Aorta (tissue), 5 donors: ENCODE measurements around the gene STMN3. TPM values are rescaled to one million over a fixed set of nuclear protein-coding genes. Genes with fewer than 3 reads are reported as not detected.
"Not testable (repeated sequence)": the region's sequence is repeated elsewhere in the genome, so short reads cannot be mapped to it uniquely, and the experiment has no call there.

Experiments
- ATAC-seq: fragments of 200-7000 bp; cut with Tn5 transposase; one replicate; pipeline ENCODE4 v1.9.1; 2022; ENCODE audit warnings: moderate library complexity; ENCODE audit not compliant: low FRiP score
- DNase-seq, 2 donors: peaks; one replicate each; pipeline ENCODE4 v3.0.0-alpha.2; 2020
- H3K27ac ChIP-seq, 2 donors: one replicate each; pipeline ENCODE4 v1.5.1; 2013; ENCODE audit warnings: low read length in 2 of 2, mild to moderate bottlenecking in 2 of 2, moderate library complexity in 2 of 2, control low read depth in 1 of 2, inconsistent platforms in 1 of 2, low read depth in 1 of 2
- H3K27me3 ChIP-seq, 2 donors: one replicate each; pipeline ENCODE4 v1.6.1; 2013; ENCODE audit warnings: control low read depth in 1 of 2, low read length in 1 of 2, mild to moderate bottlenecking in 1 of 2, moderate library complexity in 1 of 2; ENCODE audit not compliant: insufficient read depth in 2 of 2, control insufficient read depth in 1 of 2
- H3K36me3 ChIP-seq, 2 donors: one replicate each; pipeline ENCODE4 v1.6.1; 2013; ENCODE audit warnings: control low read depth in 1 of 2, low read length in 1 of 2, mild to moderate bottlenecking in 1 of 2; ENCODE audit not compliant: insufficient read depth in 2 of 2, control insufficient read depth in 1 of 2
- H3K4me1 ChIP-seq, 2 donors: one replicate each; pipeline ENCODE4 v1.6.1; 2013; ENCODE audit warnings: low read length in 2 of 2, control low read depth in 1 of 2, mild to moderate bottlenecking in 1 of 2, moderate library complexity in 1 of 2; ENCODE audit not compliant: insufficient read depth in 2 of 2, control insufficient read depth in 1 of 2
- H3K4me3 ChIP-seq, 2 donors: one replicate each; pipeline ENCODE4 v1.5.1; 2013; ENCODE audit warnings: low read length in 2 of 2, control low read depth in 1 of 2, mild to moderate bottlenecking in 1 of 2
- H3K9me3 ChIP-seq: one replicate; pipeline ENCODE4 v1.6.1; 2013; ENCODE audit warnings: mild to moderate bottlenecking, low read length; ENCODE audit not compliant: control insufficient read depth
- WGBS, 2 donors: extraction: QIAGEN DNeasy Blood & Tissue Kit; methylation state at CpG; one replicate each; pipeline ENCODE4 v1.1.7; 2013; 5-methylcytosine and 5-hydroxymethylcytosine counted together
- intact Hi-C, 2 donors: fragments of 100-400 bp; cut with DNase I; formaldehyde crosslinking; loops; one replicate each; pipeline versions ENCODE4 v1.14.2 to v1.15.0; 2022
- polyA plus RNA-seq, 2 donors: library from polyadenylated mRNA; stranded (reverse); fragments of 200-250 nt; gene quantifications; one replicate each; pipeline ENCODE4 v1.2.3, GENCODE V29; 2013
- total RNA-seq, 2 donors: library from RNA; stranded (reverse); fragmentation: NEBNext Ultra II Directional; extraction: Animal tissue kit (Norgen Biotek cat#: 25700); gene quantifications; one replicate each; pipeline ENCODE4 v1.2.1, GENCODE V29; 2021
- donor health status: healthy with polysubstance abuse.
- donor health status: Bipolar disorder and iron deficiency.
- donor health status: DM: no; HTN: no; CAD: no.
- donor health status: DM: no; HTN: no; CAD: no.
- donor health status: DM: yes; HTN: yes; CAD: no.

STMN3 gene
- total and polyA plus RNA-seq, 4 donors = 10.5 to 31.2 (median 18.7) TPM

GRCh38 chr20:63643499-63643898 is 9.7 kb downstream of the STMN3 start:
- 91% methylated on average over 10 of the region's 10 CpGs for WGBS, 2 donors
- intact Hi-C loops = no loop called here
- ATAC-seq = no peak

GRCh38 chr20:63642527-63643247 is 10.5 kb downstream of the STMN3 start:
- intact Hi-C loops = no loop called here
- no peaks in the 10 kb centered on the region for H3K9me3 ChIP-seq
- no peak overlapping the region for H3K27ac ChIP-seq
- no peaks in the 10 kb centered on the region for H3K36me3 ChIP-seq
- DNase-seq (no peak), ATAC-seq (no peak)
- 49 to 54% methylated on average over 23 to 29 of the region's 29 CpGs for WGBS, 2 donors
- no peaks in the 10 kb centered on the region for H3K4me1 ChIP-seq
- H3K4me3 ChIP-seq = no peak overlapping the region
- H3K27me3 ChIP-seq = no peaks in the 10 kb centered on the region

More at GRCh38 chr20:63643499-63643898, 9.7 kb downstream of the STMN3 start:
- Histone ChIP-seq H3K4me3 (no peak overlapping the region), H3K27ac (no peak overlapping the region), H3K27me3 (no peaks in the 10 kb centered on the region), H3K4me1 (no peaks in the 10 kb centered on the region), H3K36me3 (no peaks in the 10 kb centered on the region), H3K9me3 (no peaks in the 10 kb centered on the region)
- DNase-seq = no peak

- intact Hi-C loops = no loop called here
- H3K4me1 ChIP-seq = no peaks in the 10 kb centered on the region
- no peak overlapping the region for H3K27ac ChIP-seq
- DNase-seq (peak; percentile 89 to 95), ATAC-seq (peak; percentile 94)
- peak overlapping the region in 1 of 2 donors; percentile 13 for H3K4me3 ChIP-seq
- no peaks in the 10 kb centered on the region for H3K9me3 ChIP-seq
- no peaks in the 10 kb centered on the region for H3K27me3 ChIP-seq
- no peaks in the 10 kb centered on the region for H3K36me3 ChIP-seq
- WGBS, 2 donors = 3% methylated on average over 48 to 86 of the region's 86 CpGs
Observed at GRCh38 chr20:63641792-63642523, 11.3 kb downstream of the STMN3 start.

- WGBS, 2 donors = 60 to 63% methylated on average over 36 to 42 of the region's 47 CpGs
- H3K27ac ChIP-seq = peak overlapping the region in 1 of 2 donors; percentile 20
- intact Hi-C loops = no loop called here
- ATAC-seq (peak; percentile 37), DNase-seq (peak in 1 of 2 donors; percentile 63)
- H3K27me3 ChIP-seq = no peaks in the 10 kb centered on the region
- no peaks in the 10 kb centered on the region for H3K36me3 ChIP-seq
- H3K4me1 ChIP-seq = no peaks in the 10 kb centered on the region
- no peak overlapping the region for H3K4me3 ChIP-seq
- no peaks in the 10 kb centered on the region for H3K9me3 ChIP-seq
Observed at GRCh38 chr20:63641146-63641791, 12.0 kb downstream of the STMN3 start.

GRCh38 chr20:63640686-63641085 is 12.5 kb downstream of the STMN3 start:
- H3K36me3 ChIP-seq, ATAC-seq, H3K27me3 ChIP-seq, H3K4me3 ChIP-seq, intact Hi-C loops, H3K27ac ChIP-seq, H3K9me3 ChIP-seq, H3K4me1 ChIP-seq, DNase-seq: not testable (repeated sequence)
- 80 to 81% methylated on average over 6 to 17 of the region's 17 CpGs for WGBS, 2 donors

- H3K4me3 ChIP-seq = no peak overlapping the region
- no peaks in the 10 kb centered on the region for H3K4me1 ChIP-seq
- no peak overlapping the region for H3K27ac ChIP-seq
- WGBS, 2 donors = 70 to 73% methylated on average over 8 of the region's 8 CpGs
- no peaks in the 10 kb centered on the region for H3K36me3 ChIP-seq
- no peaks in the 10 kb centered on the region for H3K9me3 ChIP-seq
- DNase-seq = no peak
- intact Hi-C loops = no loop called here
- ATAC-seq = no peak
- no peaks in the 10 kb centered on the region for H3K27me3 ChIP-seq
Observed at GRCh38 chr20:63640086-63640485, 13.1 kb downstream of the STMN3 start.

GRCh38 chr20:63639093-63639975 is 13.9 kb downstream of the STMN3 start:
- Histone ChIP-seq H3K36me3 (no peaks in the 10 kb centered on the region), H3K27ac (no peak overlapping the region), H3K27me3 (no peaks in the 10 kb centered on the region), H3K9me3 (no peaks in the 10 kb centered on the region), H3K4me3 (no peak overlapping the region), H3K4me1 (no peaks in the 10 kb centered on the region)
- intact Hi-C loops = no loop called here
- no peak for DNase-seq
- ATAC-seq = no peak
- WGBS, 2 donors = 73% methylated on average over 15 of the region's 15 CpGs
